K562 (cell line): ENCODE measurements around the gene SHISA4. TPM values are rescaled to one million over a fixed set of nuclear protein-coding genes. Genes with fewer than 3 reads are reported as not detected.

Experiments used
- ATAC-seq: fragments of 200-7000 bp; cut with Tn5 transposase; 3 replicates; pipeline ENCODE4 v1.9.1; 2020; ENCODE audit warnings: moderate library complexity
- BruUV-seq: library from RNA; stranded (reverse); fragments of 400-500 nt; replicated peaks from 2 replicates; lab custom pipeline; 2021; lab: Mats Ljungman, UMichigan
- CTCF ChIA-PET: fragments of 300-600 bp; formaldehyde crosslinking; extraction: SDS; loops from one replicate; lab custom pipeline; 2021; ENCODE audit warnings: low intra/inter-chr PET ratio; lab: Yijun Ruan, JAX
- POLR2A ChIA-PET: fragments of 300-600, 350-650 bp; sonication (Branson Sonifier 250); formaldehyde crosslinking; extraction: SDS; loops from one replicate; lab custom pipeline; 2021; ENCODE audit warnings: antibody characterized with exemption, inconsistent platforms; lab: Yijun Ruan, JAX
- DNase-seq, 4 experiments: peaks; one replicate each; pipeline versions ENCODE4 v3.0.0 to v3.0.0-alpha.2; 2011 to 2018; ENCODE audit warnings: low spot score in 3 of 4, mixed read lengths in 3 of 4; ENCODE audit errors: extremely low read depth in 1 of 4
- FAIRE-seq: peaks from 2 replicates; lab custom pipeline; 2011; peaks lifted over from hg19 to GRCh38; lab: Jason Lieb, UNC
- H2AFZ ChIP-seq: 2 replicates; pipeline ENCODE4 v1.6.0; 2011; ENCODE audit warnings: low read depth, low read length, control low read depth, inconsistent platforms
- H3K27ac ChIP-seq: fragments of 200-600 bp; 3 replicates; pipeline ENCODE4 v1.8.0; 2011; ENCODE audit warnings: low read depth, mild to moderate bottlenecking, control low read depth, inconsistent platforms, low read length, moderate library complexity, mixed read lengths; ENCODE audit errors: extremely low read depth
- H3K27me3 ChIP-seq, 2 experiments: fragments of 300-600 bp in 1 of 2; 2 replicates in 1 of 2; 3 replicates in 1 of 2; pipeline versions ENCODE4 v1.6.0 to v1.8.0; 2011; ENCODE audit warnings: inconsistent platforms in 2 of 2, low read length in 2 of 2, mild to moderate bottlenecking in 1 of 2, mixed read lengths in 1 of 2, moderate library complexity in 1 of 2; ENCODE audit not compliant: control insufficient read depth in 2 of 2, insufficient read depth in 2 of 2
- H3K36me3 ChIP-seq: fragments of 300-600 bp; 3 replicates; pipeline ENCODE4 v1.8.0; 2011; ENCODE audit warnings: mild to moderate bottlenecking, low read length, inconsistent platforms; ENCODE audit not compliant: control insufficient read depth, insufficient read depth
- H3K4me1 ChIP-seq, 2 experiments: fragments of 200-600 bp in 1 of 2; replicated peaks in 1 of 2; 2 replicates in 1 of 2; 3 replicates in 1 of 2; pipeline versions ENCODE4 v1.5.1 to v1.8.0; 2011; ENCODE audit warnings: inconsistent platforms in 2 of 2, low read length in 2 of 2, mild to moderate bottlenecking in 1 of 2, mixed read lengths in 1 of 2, moderate library complexity in 1 of 2; ENCODE audit not compliant: control insufficient read depth in 2 of 2, insufficient read depth in 2 of 2
- H3K4me2 ChIP-seq: 2 replicates; pipeline ENCODE4 v1.6.1; 2011; ENCODE audit warnings: low read length, control low read depth, inconsistent platforms, mixed read lengths; ENCODE audit not compliant: insufficient read depth
- H3K4me3 ChIP-seq: fragments of 200-600 bp; sonication (generic), shearing (Covaris generic); 2 replicates; pipeline ENCODE4 v1.5.1; 2016; ENCODE audit warnings: control low read depth, inconsistent platforms
- H3K79me2 ChIP-seq: fragments of 200-600 bp; 3 replicates; pipeline ENCODE4 v1.8.0; 2011; ENCODE audit warnings: low read length, inconsistent platforms; ENCODE audit not compliant: control insufficient read depth, insufficient read depth
- H3K9ac ChIP-seq, 2 experiments: 2 replicates each; pipeline versions ENCODE4 v1.6.0 to v1.6.1; 2011; ENCODE audit warnings: low read depth in 2 of 2, low read length in 2 of 2, control low read depth in 1 of 2, inconsistent platforms in 1 of 2, mild to moderate bottlenecking in 1 of 2, mixed read lengths in 1 of 2; ENCODE audit not compliant: insufficient read depth in 1 of 2
- H3K9me1 ChIP-seq: one replicate; pipeline ENCODE4 v1.6.0; 2011; ENCODE audit warnings: inconsistent platforms, mild to moderate bottlenecking, low read length, moderate library complexity; ENCODE audit not compliant: control insufficient read depth, insufficient read depth
- H3K9me3 ChIP-seq: replicated peaks from 2 replicates; pipeline ENCODE4 v1.5.1; 2011; ENCODE audit warnings: low read depth, low read length, inconsistent platforms; ENCODE audit not compliant: control insufficient read depth, insufficient read depth
- H4K20me1 ChIP-seq: replicated peaks from 2 replicates; pipeline ENCODE4 v1.6.1; 2011; ENCODE audit warnings: low read length, inconsistent platforms, mixed read lengths; ENCODE audit not compliant: control insufficient read depth, insufficient read depth
- ELF2 ChIP-seq: fragments of 250-450 bp; sonication (Bioruptor Pico); IDR thresholded peaks from 2 replicates; pipeline ENCODE4 v1.5.0; 2021; ENCODE audit warnings: mild to moderate bottlenecking
- MEF2D ChIP-seq: conservative IDR thresholded peaks from 2 replicates; pipeline ENCODE4 v1.6.1; 2016; ENCODE audit warnings: low read depth, missing genetic modification characterization, missing compliant biosample characterization
- MTA2 ChIP-seq: fragments of 450-650 bp; IDR thresholded peaks from 2 replicates; pipeline ENCODE4 v1.6.1; 2016; ENCODE audit warnings: low read depth
- NR2C1 ChIP-seq, 2 experiments: fragments of 450-650 bp; IDR thresholded peaks; 2 replicates each; pipeline ENCODE4 v1.6.1; 2017; ENCODE audit warnings: mild to moderate bottlenecking in 2 of 2, antibody characterized with exemption in 1 of 2, inconsistent platforms in 1 of 2, missing compliant biosample characterization in 1 of 2, missing genetic modification characterization in 1 of 2
- PHF20 ChIP-seq: fragments of 450-650 bp; IDR thresholded peaks from 2 replicates; pipeline ENCODE4 v1.6.1; 2018; ENCODE audit not compliant: partially characterized antibody
- TEAD2 ChIP-seq: fragments of 450-650 bp; IDR thresholded peaks from 2 replicates; pipeline ENCODE4 v1.6.1; 2016; ENCODE audit warnings: missing genetic modification characterization, control low read depth, missing compliant biosample characterization
- ZNF140 ChIP-seq: fragments of 250-450 bp; sonication (Bioruptor Pico); IDR thresholded peaks from 2 replicates; pipeline ENCODE4 v1.8.0; 2021; ENCODE audit warnings: moderate library complexity, mild to moderate bottlenecking, inconsistent platforms
- WGBS: fragments of 100-300 bp; shearing (Covaris generic); methylation state at CpG from one replicate; pipeline ENCODE4 v1.1.6; 2016; ENCODE audit warnings: low coverage, mixed read lengths; ENCODE audit not compliant: insufficient coverage; ENCODE audit errors: missing lambda C conversion rate; 5-methylcytosine and 5-hydroxymethylcytosine counted together
- in situ Hi-C: fragments of 300-500 bp; cut with MboI; formaldehyde crosslinking; loops from 4 replicates; pipeline ENCODE4 v1.15.0; 2018; ENCODE audit warnings: inconsistent platforms, mixed read lengths
- intact Hi-C: fragments of 100-400 bp; cut with micrococcal nuclease; formaldehyde crosslinking; loops from 2 replicates; pipeline ENCODE4 v1.14.2; 2022
- polyA plus RNA-seq, 8 experiments: library from polyadenylated mRNA; depleted of rRNA in 4 of 8; stranded (reverse) in 5 of 8; unstranded in 3 of 8; fragments of >200 nt; fragmentation: Nextera tagmentation in 2 of 8; fragmentation: Illumina TruSeq in 1 of 8; extraction: Ambion mirVana in 2 of 8; extraction: Trizol in 1 of 8; gene quantifications; 2 replicates each; pipeline versions ENCODE4 v1.2.1 to v1.2.3, GENCODE V29; 2011 to 2014; ENCODE audit warnings: inconsistent platforms in 1 of 8, missing spikeins in 1 of 8
- total RNA-seq, 7 experiments: library from RNA; depleted of rRNA in 6 of 7; stranded (reverse); fragments of >200 nt in 6 of 7; fragmentation: Illumina TruSeq in 2 of 7; extraction: Trizol in 2 of 7; gene quantifications; 2 replicates each; pipeline versions ENCODE4 v1.2.1 to v1.2.3, GENCODE V29; 2011 to 2021; ENCODE audit warnings: low replicate concordance in 1 of 7
- TF ChIP-seq, protein P1 (sequence below): fragments of 250-450 bp; sonication (Bioruptor Pico); IDR thresholded peaks from 2 replicates; pipeline ENCODE4 v1.8.0; 2022; ENCODE audit warnings: moderate library complexity, mild to moderate bottlenecking, inconsistent platforms
- TF ChIP-seq, protein P2 (sequence below), 2 experiments: fragments of 150-350 bp in 1 of 2; IDR thresholded peaks; 2 replicates each; pipeline ENCODE4 v1.6.1; 2012 to 2016; ENCODE audit warnings: low read depth in 2 of 2, low read length in 2 of 2, mild to moderate bottlenecking in 1 of 2, moderate library complexity in 1 of 2

The SHISA4 gene
- total and polyA plus RNA-seq, 9 of the 15 experiments (the other 6 are each of a cell fraction or from before 2014, with no cell fraction given): 0.15 to 0.95 (median 0.68) TPM; not detected in 2

DNA sequence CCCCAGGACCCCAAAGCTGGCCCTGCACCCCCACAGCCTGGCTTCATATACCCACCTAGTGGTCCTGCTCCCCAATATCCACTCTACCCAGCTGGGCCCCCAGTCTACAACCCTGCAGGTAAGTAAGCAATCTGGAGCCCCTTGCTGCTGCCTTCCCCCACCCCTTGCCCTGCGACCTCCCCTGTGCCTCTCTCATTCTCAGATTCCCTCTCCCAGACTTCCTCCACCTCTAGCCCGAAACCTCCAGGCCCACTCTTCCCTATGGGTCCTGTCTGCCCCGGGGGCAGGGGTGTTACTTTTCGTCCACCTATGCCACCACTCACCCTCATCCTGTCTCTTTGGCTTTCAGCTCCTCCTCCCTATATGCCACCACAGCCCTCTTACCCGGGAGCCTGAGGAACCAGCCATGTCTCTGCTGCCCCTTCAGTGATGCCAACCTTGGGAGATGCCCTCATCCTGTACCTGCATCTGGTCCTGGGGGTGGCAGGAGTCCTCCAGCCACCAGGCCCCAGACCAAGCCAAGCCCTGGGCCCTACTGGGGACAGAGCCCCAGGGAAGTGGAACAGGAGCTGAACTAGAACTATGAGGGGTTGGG lies 2.9 kb downstream of the SHISA4 start:
- CTCF ChIA-PET: interaction anchor here (0.9 kb wide), 1 partner anchor 81 kb away, joined by 3 read pairs; no protein-coding TSS in a partner anchor
- Histone ChIP-seq H4K20me1 (no peaks in the 10 kb centered on the region), H3K36me3 (no peaks in the 10 kb centered on the region), H3K9me3 (no peaks in the 10 kb centered on the region), H3K4me2 (no peak overlapping the region), H3K9me1 (no peaks in the 10 kb centered on the region), H3K27ac (no peak overlapping the region), H2AFZ (no peak overlapping the region), H3K4me3 (no peak overlapping the region), H3K27me3 (0 out of 5 replicates have a peak, but pooled peaks cover 0 to 4% of the 10 kb centered on the region in 2 experiments), H3K9ac (peak overlapping the region in 1 of 2 experiments; percentile 49; a peak in 1 of 4 replicates), H3K79me2 (no peaks in the 10 kb centered on the region), H3K4me1 (peaks cover 13 to 27% of the 10 kb centered on the region in 2 experiments; a peak in 4 of 5 replicates)
- no TSS peak for BruUV-seq
- DNase-seq: no peak
- 8% methylated on average over 5 of the region's 5 CpGs for WGBS
- no peak for TF ChIP-seq MTA2
- POLR2A ChIA-PET: interaction anchor here (0.8 to 2.7 kb wide), 6 partner anchors 8 to 116 kb away, joined by 3 to 13 read pairs (median 6); partner anchors contain the start of gene TIMM17A
- intact Hi-C loops: no loop called here
- no peak for FAIRE-seq
- no peak for ATAC-seq
- in situ Hi-C loops: loop anchor here (5.0 kb wide), 2 partner anchors 81 to 231 kb away; partner anchors contain the start of gene GPR37L1

DNA sequence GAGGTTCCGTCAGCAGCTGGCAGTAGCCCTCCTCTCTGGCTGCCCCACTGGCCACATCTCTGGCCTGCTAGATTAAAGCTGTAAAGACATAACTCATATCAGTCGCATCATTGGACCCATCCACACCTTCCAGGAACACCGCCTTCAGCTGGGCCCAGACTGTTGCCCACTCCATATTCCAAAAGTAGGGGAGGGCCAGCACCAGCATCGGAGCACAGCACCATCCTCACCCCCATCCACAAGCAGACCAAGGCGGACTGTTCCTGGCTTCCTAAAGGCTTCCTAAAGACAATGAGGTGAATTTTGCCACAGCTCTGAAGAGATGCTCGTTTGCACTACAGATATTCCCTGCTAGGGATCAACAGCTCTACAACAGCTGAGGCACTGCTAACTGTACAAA lies 3.5 kb downstream of the SHISA4 start:
- no TSS peak for BruUV-seq
- POLR2A ChIA-PET: interaction anchor here (1.0 to 2.7 kb wide), 6 partner anchors 9 to 115 kb away, joined by 3 to 13 read pairs (median 4); no protein-coding TSS in a partner anchor
- TF ChIP-seq, protein P1, sequence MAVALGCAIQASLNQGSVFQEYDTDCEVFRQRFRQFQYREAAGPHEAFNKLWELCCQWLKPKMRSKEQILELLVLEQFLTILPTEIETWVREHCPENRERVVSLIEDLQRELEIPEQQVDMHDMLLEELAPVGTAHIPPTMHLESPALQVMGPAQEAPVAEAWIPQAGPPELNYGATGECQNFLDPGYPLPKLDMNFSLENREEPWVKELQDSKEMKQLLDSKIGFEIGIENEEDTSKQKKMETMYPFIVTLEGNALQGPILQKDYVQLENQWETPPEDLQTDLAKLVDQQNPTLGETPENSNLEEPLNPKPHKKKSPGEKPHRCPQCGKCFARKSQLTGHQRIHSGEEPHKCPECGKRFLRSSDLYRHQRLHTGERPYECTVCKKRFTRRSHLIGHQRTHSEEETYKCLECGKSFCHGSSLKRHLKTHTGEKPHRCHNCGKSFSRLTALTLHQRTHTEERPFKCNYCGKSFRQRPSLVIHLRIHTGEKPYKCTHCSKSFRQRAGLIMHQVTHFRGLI (CRISPR knock-in tag): no peak
- TF ChIP-seq MEF2D (no peak), ELF2 (CRISPR knock-in tag) (no peak), NR2C1 (IDR thresholded peaks at IDR 0.05) (no peak), NR2C1 (tag; IDR thresholded peaks at IDR 0.05) (no peak), ZNF140 (no peak), PHF20 (no peak), TEAD2 (tag) (no peak)
- TF ChIP-seq, protein P2, sequence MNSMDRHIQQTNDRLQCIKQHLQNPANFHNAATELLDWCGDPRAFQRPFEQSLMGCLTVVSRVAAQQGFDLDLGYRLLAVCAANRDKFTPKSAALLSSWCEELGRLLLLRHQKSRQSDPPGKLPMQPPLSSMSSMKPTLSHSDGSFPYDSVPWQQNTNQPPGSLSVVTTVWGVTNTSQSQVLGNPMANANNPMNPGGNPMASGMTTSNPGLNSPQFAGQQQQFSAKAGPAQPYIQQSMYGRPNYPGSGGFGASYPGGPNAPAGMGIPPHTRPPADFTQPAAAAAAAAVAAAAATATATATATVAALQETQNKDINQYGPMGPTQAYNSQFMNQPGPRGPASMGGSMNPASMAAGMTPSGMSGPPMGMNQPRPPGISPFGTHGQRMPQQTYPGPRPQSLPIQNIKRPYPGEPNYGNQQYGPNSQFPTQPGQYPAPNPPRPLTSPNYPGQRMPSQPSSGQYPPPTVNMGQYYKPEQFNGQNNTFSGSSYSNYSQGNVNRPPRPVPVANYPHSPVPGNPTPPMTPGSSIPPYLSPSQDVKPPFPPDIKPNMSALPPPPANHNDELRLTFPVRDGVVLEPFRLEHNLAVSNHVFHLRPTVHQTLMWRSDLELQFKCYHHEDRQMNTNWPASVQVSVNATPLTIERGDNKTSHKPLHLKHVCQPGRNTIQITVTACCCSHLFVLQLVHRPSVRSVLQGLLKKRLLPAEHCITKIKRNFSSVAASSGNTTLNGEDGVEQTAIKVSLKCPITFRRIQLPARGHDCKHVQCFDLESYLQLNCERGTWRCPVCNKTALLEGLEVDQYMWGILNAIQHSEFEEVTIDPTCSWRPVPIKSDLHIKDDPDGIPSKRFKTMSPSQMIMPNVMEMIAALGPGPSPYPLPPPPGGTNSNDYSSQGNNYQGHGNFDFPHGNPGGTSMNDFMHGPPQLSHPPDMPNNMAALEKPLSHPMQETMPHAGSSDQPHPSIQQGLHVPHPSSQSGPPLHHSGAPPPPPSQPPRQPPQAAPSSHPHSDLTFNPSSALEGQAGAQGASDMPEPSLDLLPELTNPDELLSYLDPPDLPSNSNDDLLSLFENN (IDR thresholded peaks at IDR 0.05; ENCODE audit: low read depth in 2 of 2, low read length in 2 of 2): no peak

More for the DNA sequence above, 3.5 kb downstream of the SHISA4 start:
- CTCF ChIA-PET: interaction anchor here (1.0 kb wide), 1 partner anchor 72 kb away, joined by 4 read pairs; no protein-coding TSS in a partner anchor
- Histone ChIP-seq H3K4me3 (no peak overlapping the region), H3K79me2 (no peaks in the 10 kb centered on the region), H2AFZ (no peak overlapping the region), H3K4me1 (peaks cover 6 to 23% of the 10 kb centered on the region in 2 experiments; a peak in 4 of 5 replicates), H3K9me1 (no peaks in the 10 kb centered on the region), H3K9ac (no peak overlapping the region), H3K9me3 (no peaks in the 10 kb centered on the region), H3K36me3 (no peaks in the 10 kb centered on the region), H3K27me3 (0 out of 5 replicates have a peak, but pooled peaks cover 0 to 4% of the 10 kb centered on the region in 2 experiments), H3K27ac (no peak overlapping the region), H4K20me1 (no peaks in the 10 kb centered on the region), H3K4me2 (no peak overlapping the region)
- WGBS: 35% methylated on average over 6 of the region's 6 CpGs
- DNase-seq (no peak), ATAC-seq (no peak), FAIRE-seq (no peak)
- intact Hi-C loops (no loop called here), in situ Hi-C loops (loop anchor here (5.0 kb wide), 2 partner anchors 80 to 230 kb away; partner anchors contain the start of gene GPR37L1)
